ENCODE data around the gene MEFV.
"Not testable (repeated sequence)": the region's sequence is repeated elsewhere in the genome, so short reads cannot be mapped to it uniquely, and the experiment has no call there.

The MEFV gene

GRCh38 chr16:3212006-3212405 is 44.4 kb downstream of the MEFV start:
- no peak overlapping the region for H3K4me3 ChIP-seq (ENCODE audit: low read depth, low read length)
- no peak for DNase-seq (ENCODE audit: low read depth)
- in situ Hi-C loops (cut with HindIII; ENCODE audit: low sequenced_read_pairs), result no loop called here
- TF ChIP-seq CTCF (IDR thresholded peaks at IDR 0.05; ENCODE audit: low read depth, low read length, missing control alignments), result no peak

GRCh38 chr16:3207086-3207953 is 49.1 kb downstream of the MEFV start:
- no peak overlapping the region for H3K4me3 ChIP-seq (ENCODE audit: low read depth, low read length)
- in situ Hi-C loops (cut with HindIII; ENCODE audit: low sequenced_read_pairs), result no loop called here
- DNase-seq (ENCODE audit: low read depth), result no peak
- no peak for TF ChIP-seq CTCF (IDR thresholded peaks at IDR 0.05; ENCODE audit: low read depth, low read length, missing control alignments)

GRCh38 chr16:3205939-3206338 is 50.5 kb downstream of the MEFV start:
- H3K4me3 ChIP-seq (ENCODE audit: low read depth, low read length); in situ Hi-C loops (cut with HindIII; ENCODE audit: low sequenced_read_pairs); DNase-seq (ENCODE audit: low read depth): not testable (repeated sequence)

GRCh38 chr16:3202903-3203539 is 53.4 kb downstream of the MEFV start:
- in situ Hi-C loops (cut with HindIII; ENCODE audit: low sequenced_read_pairs), result no loop called here
- no peak overlapping the region for H3K4me3 ChIP-seq (ENCODE audit: low read depth, low read length)
- no peak for DNase-seq (ENCODE audit: low read depth)
- no peak for TF ChIP-seq CTCF (IDR thresholded peaks at IDR 0.05; ENCODE audit: low read depth, low read length, missing control alignments)

- H3K4me3 ChIP-seq (ENCODE audit: low read depth, low read length), result no peak overlapping the region
- in situ Hi-C loops (cut with HindIII; ENCODE audit: low sequenced_read_pairs), result no loop called here
- DNase-seq (ENCODE audit: low read depth), result no peak
- no peak for TF ChIP-seq CTCF (IDR thresholded peaks at IDR 0.05; ENCODE audit: low read depth, low read length, missing control alignments)
Observed at GRCh38 chr16:3198334-3199072, 57.9 kb downstream of the MEFV start.

- H3K4me3 ChIP-seq (ENCODE audit: low read depth, low read length); DNase-seq (ENCODE audit: low read depth); in situ Hi-C loops (cut with HindIII; ENCODE audit: low sequenced_read_pairs): not testable (repeated sequence)
Observed at GRCh38 chr16:3197694-3198333, 58.6 kb downstream of the MEFV start.

GRCh38 chr16:3195975-3196374 is 60.5 kb downstream of the MEFV start:
- no peak overlapping the region for H3K4me3 ChIP-seq (ENCODE audit: low read depth, low read length)
- TF ChIP-seq CTCF (IDR thresholded peaks at IDR 0.05; ENCODE audit: low read depth, low read length, missing control alignments), result no peak
- no peak for DNase-seq (ENCODE audit: low read depth)
- in situ Hi-C loops (cut with HindIII; ENCODE audit: low sequenced_read_pairs), result no loop called here

Data from astrocyte of the cerebellum (primary cell).